Central memory CD8-positive, alpha-beta T cell (primary cell): ENCODE results near the gene COL20A1.
"Not testable (repeated sequence)": the region's sequence is repeated elsewhere in the genome, so short reads cannot be mapped to it uniquely, and the experiment has no call there.

Experiments used
- ATAC-seq: fragments of 150-1000 bp; cut with Tn5 transposase; replicated peaks from 2 replicates; pipeline ENCODE4 v1.10.0; 2022; ENCODE audit warnings: mild to moderate bottlenecking, moderate FRiP score, moderate number of reproducible peaks; ENCODE audit not compliant: poor library complexity, severe bottlenecking; ENCODE audit errors: extremely low read depth
- DNase-seq, 2 donors: peaks; one replicate each; pipeline ENCODE4 v3.0.0; 2021; ENCODE audit warnings: low spot score in 2 of 2
- H3K27ac Mint-ChIP-seq: one replicate; pipeline ENCODE4 v1.8.0; 2022; ENCODE audit warnings: low read depth, mild to moderate bottlenecking, moderate library complexity, mixed read lengths
- H3K27me3 Mint-ChIP-seq: one replicate; pipeline ENCODE4 v1.8.0; 2022; ENCODE audit warnings: mixed read lengths
- H3K36me3 Mint-ChIP-seq: one replicate; pipeline ENCODE4 v1.8.0; 2022; ENCODE audit warnings: mild to moderate bottlenecking, moderate library complexity, mixed read lengths; ENCODE audit not compliant: insufficient read depth
- H3K4me1 Mint-ChIP-seq: one replicate; pipeline ENCODE4 v1.8.0; 2022; ENCODE audit warnings: mixed read lengths
- H3K4me3 Mint-ChIP-seq: one replicate; pipeline ENCODE4 v1.8.0; 2022; ENCODE audit warnings: mild to moderate bottlenecking, moderate library complexity, mixed read lengths
- H3K9me3 Mint-ChIP-seq: one replicate; pipeline ENCODE4 v1.8.0; 2022; ENCODE audit warnings: mixed read lengths

The COL20A1 gene

GRCh38 chr20:63373996-63374395, 81.0 kb downstream of the COL20A1 start:
- ATAC-seq (no peak), DNase-seq (no peak)
- no peaks in the 10 kb centered on the region for H3K36me3 Mint-ChIP-seq
- no peaks in the 10 kb centered on the region for H3K9me3 Mint-ChIP-seq
- H3K27me3 Mint-ChIP-seq = peaks cover 46% of the 10 kb centered on the region
- no peak overlapping the region for H3K4me3 Mint-ChIP-seq
- no peaks in the 10 kb centered on the region for H3K4me1 Mint-ChIP-seq
- no peak overlapping the region for H3K27ac Mint-ChIP-seq

GRCh38 chr20:63374504-63374903, 81.5 kb downstream of the COL20A1 start:
- no peak for DNase-seq
- Mint-ChIP-seq H3K36me3 (no peaks in the 10 kb centered on the region), H3K27me3 (peaks cover 50% of the 10 kb centered on the region), H3K27ac (no peak overlapping the region), H3K9me3 (no peaks in the 10 kb centered on the region), H3K4me3 (no peak overlapping the region), H3K4me1 (no peaks in the 10 kb centered on the region)
- no peak for ATAC-seq

GRCh38 chr20:63375438-63375837, 82.5 kb downstream of the COL20A1 start:
- no peak overlapping the region for H3K4me3 Mint-ChIP-seq
- H3K36me3 Mint-ChIP-seq = no peaks in the 10 kb centered on the region
- H3K27ac Mint-ChIP-seq = no peak overlapping the region
- H3K4me1 Mint-ChIP-seq = no peaks in the 10 kb centered on the region
- DNase-seq (no peak), ATAC-seq (no peak)
- H3K9me3 Mint-ChIP-seq = no peaks in the 10 kb centered on the region
- H3K27me3 Mint-ChIP-seq = peaks cover 50% of the 10 kb centered on the region

GRCh38 chr20:63376283-63377250, 83.6 kb downstream of the COL20A1 start:
- Mint-ChIP-seq H3K9me3 (no peaks in the 10 kb centered on the region), H3K4me1 (no peaks in the 10 kb centered on the region), H3K27me3 (peaks cover 41% of the 10 kb centered on the region), H3K4me3 (no peak overlapping the region), H3K36me3 (no peaks in the 10 kb centered on the region), H3K27ac (no peak overlapping the region)
- ATAC-seq (no peak), DNase-seq (no peak)

GRCh38 chr20:63377256-63377941, 84.4 kb downstream of the COL20A1 start:
- Mint-ChIP-seq H3K9me3 (no peaks in the 10 kb centered on the region), H3K27me3 (peaks cover 38% of the 10 kb centered on the region)

GRCh38 chr20:63377951-63378381, 85.0 kb downstream of the COL20A1 start:
- peaks cover 33% of the 10 kb centered on the region for H3K27me3 Mint-ChIP-seq
- H3K4me1 Mint-ChIP-seq = no peaks in the 10 kb centered on the region
- ATAC-seq (no peak), DNase-seq (no peak)
- no peak overlapping the region for H3K27ac Mint-ChIP-seq
- H3K4me3 Mint-ChIP-seq = no peak overlapping the region
- no peaks in the 10 kb centered on the region for H3K36me3 Mint-ChIP-seq
- no peaks in the 10 kb centered on the region for H3K9me3 Mint-ChIP-seq

More at GRCh38 chr20:63377256-63377941, 84.4 kb downstream of the COL20A1 start:
- Mint-ChIP-seq H3K4me3 (no peak overlapping the region), H3K27ac (no peak overlapping the region), H3K4me1 (no peaks in the 10 kb centered on the region), H3K36me3 (no peaks in the 10 kb centered on the region)
- ATAC-seq (no peak), DNase-seq (no peak)

GRCh38 chr20:63378626-63379025, 85.6 kb downstream of the COL20A1 start:
- H3K36me3 Mint-ChIP-seq = no peaks in the 10 kb centered on the region
- ATAC-seq (no peak), DNase-seq (no peak)
- H3K9me3 Mint-ChIP-seq = no peaks in the 10 kb centered on the region
- peaks cover 30% of the 10 kb centered on the region for H3K27me3 Mint-ChIP-seq
- H3K27ac Mint-ChIP-seq = no peak overlapping the region
- no peak overlapping the region for H3K4me3 Mint-ChIP-seq
- H3K4me1 Mint-ChIP-seq = no peaks in the 10 kb centered on the region

GRCh38 chr20:63379296-63379695, 86.3 kb downstream of the COL20A1 start:
- ATAC-seq (no peak), DNase-seq (no peak)
- H3K4me3 Mint-ChIP-seq = no peak overlapping the region
- H3K27me3 Mint-ChIP-seq = peaks cover 30% of the 10 kb centered on the region
- no peaks in the 10 kb centered on the region for H3K36me3 Mint-ChIP-seq
- H3K4me1 Mint-ChIP-seq = no peaks in the 10 kb centered on the region
- no peaks in the 10 kb centered on the region for H3K9me3 Mint-ChIP-seq
- H3K27ac Mint-ChIP-seq = no peak overlapping the region

GRCh38 chr20:63379872-63380271, 86.9 kb downstream of the COL20A1 start:
- H3K27me3 Mint-ChIP-seq = peaks cover 30% of the 10 kb centered on the region
- ATAC-seq, DNase-seq, H3K36me3 Mint-ChIP-seq, H3K4me3 Mint-ChIP-seq, H3K9me3 Mint-ChIP-seq, H3K27ac Mint-ChIP-seq, H3K4me1 Mint-ChIP-seq: not testable (repeated sequence)

- Mint-ChIP-seq H3K27ac (no peak overlapping the region), H3K9me3 (peaks cover 4% of the 10 kb centered on the region), H3K4me3 (no peak overlapping the region), H3K27me3 (peaks cover 30% of the 10 kb centered on the region), H3K36me3 (no peaks in the 10 kb centered on the region), H3K4me1 (no peaks in the 10 kb centered on the region)
- ATAC-seq (no peak), DNase-seq (no peak)
These were observed 87.4 kb downstream of the COL20A1 start for GRCh38 chr20:63380346-63380870.

GRCh38 chr20:63381781-63382431, 88.9 kb downstream of the COL20A1 start:
- Mint-ChIP-seq H3K4me3 (no peak overlapping the region), H3K9me3 (peaks cover 10% of the 10 kb centered on the region), H3K36me3 (no peaks in the 10 kb centered on the region), H3K27me3 (peaks cover 21% of the 10 kb centered on the region), H3K27ac (no peak overlapping the region), H3K4me1 (no peaks in the 10 kb centered on the region)
- no peak for ATAC-seq
- peak in 1 of 2 donors; percentile 29 for DNase-seq

- Mint-ChIP-seq H3K4me1 (no peaks in the 10 kb centered on the region), H3K27me3 (peaks cover 13% of the 10 kb centered on the region), H3K9me3 (peaks cover 15% of the 10 kb centered on the region), H3K4me3 (no peak overlapping the region), H3K36me3 (no peaks in the 10 kb centered on the region), H3K27ac (no peak overlapping the region)
- no peak for ATAC-seq
- no peak for DNase-seq
These were observed 89.7 kb downstream of the COL20A1 start for GRCh38 chr20:63382551-63383300.
